ENCODE measurements around the gene FAM241B. TPM values are rescaled to one million over a fixed set of nuclear protein-coding genes. Genes with fewer than 3 reads are reported as not detected.

The FAM241B gene
- total RNA-seq, 1 experiment from 2014 or later = 13.7 TPM

GRCh38 chr10:69635428-69636272, 5.6 kb downstream of the FAM241B start:
- H2BK15ac ChIP-seq (ENCODE audit: low read depth, low read length) = no peak overlapping the region
- TF ChIP-seq CTCF (conservative IDR thresholded peaks at IDR 0.05) = no peak
- H3K9ac ChIP-seq (ENCODE audit: extremely low read depth, insufficient read length, low read length) = no peak overlapping the region
- no peak overlapping the region for H3K4me2 ChIP-seq (ENCODE audit: insufficient read depth, insufficient read length, low read length)
- H3K4me3 Mint-ChIP-seq = no peak overlapping the region
- H3K27me3 Mint-ChIP-seq (ENCODE audit: low read depth) = peaks cover 8% of the 10 kb centered on the region
- H4K91ac ChIP-seq (ENCODE audit: insufficient read length, low read depth, low read length) = no peak overlapping the region
- H3T11ph ChIP-seq (ENCODE audit: low read length) = no peak overlapping the region
- H2BK5ac ChIP-seq (ENCODE audit: insufficient read length, low read length) = no peak overlapping the region
- no peaks in the 10 kb centered on the region for H3K23me2 ChIP-seq (ENCODE audit: insufficient read length, low read depth, low read length, poor library complexity, severe bottlenecking)
- H3K18ac ChIP-seq (ENCODE audit: insufficient read length, low read depth, low read length) = no peak overlapping the region
- no peak overlapping the region for H3K56ac ChIP-seq (ENCODE audit: insufficient read length, low read depth, low read length)
- no CpG with 5 or more reads among the region's 13 CpGs for WGBS (ENCODE audit: extremely low coverage, insufficient read length, low lambda C conversion rate)
- H3K79me2 ChIP-seq (ENCODE audit: insufficient read depth, low read length) = no peaks in the 10 kb centered on the region; the same call in 1 of the 2 replicates
- H3K79me1 ChIP-seq (ENCODE audit: insufficient read depth, low read depth, low read length, poor library complexity, severe bottlenecking) = peaks cover 5% of the 10 kb centered on the region
- no peak overlapping the region for H3K23ac ChIP-seq (ENCODE audit: insufficient read length, low read depth, low read length)
- H3K27me3 ChIP-seq (ENCODE audit: insufficient read depth, low read length) = no peaks in the 10 kb centered on the region
- H2BK120ac ChIP-seq (ENCODE audit: low read depth, low read length, poor library complexity, severe bottlenecking) = no peak overlapping the region
- no peaks in the 10 kb centered on the region for H4K20me1 ChIP-seq (ENCODE audit: control insufficient read depth, insufficient read depth, insufficient read length)
- H3K14ac ChIP-seq (ENCODE audit: insufficient read depth, low read length) = no peak overlapping the region
- H3K4ac ChIP-seq (ENCODE audit: low read depth, low read length) = no peak overlapping the region
- no peak overlapping the region for H4K8ac ChIP-seq (replicated peaks; ENCODE audit: insufficient read length, low read depth, low read length)
- H2BK20ac ChIP-seq (ENCODE audit: low read depth, low read length, poor library complexity, severe bottlenecking) = no peak overlapping the region
- no peak overlapping the region for H3K27ac ChIP-seq (ENCODE audit: insufficient read length, low read depth, low read length)
- peak overlapping the region in 1 of 3 experiments; percentile 11; a peak in 1 of 7 replicates for H3K27ac Mint-ChIP-seq
- no peak overlapping the region for H2BK12ac ChIP-seq (ENCODE audit: insufficient read length, low read depth, low read length)
- H3K4me1 ChIP-seq (ENCODE audit: insufficient read depth, low read length) = peaks cover 5% of the 10 kb centered on the region; the same call in 1 of the 2 replicates
- peaks cover 15 to 21% of the 10 kb centered on the region in 2 experiments for H3K4me1 Mint-ChIP-seq
- peaks cover 16 to 26% (median 23%) of the 10 kb centered on the region in 3 experiments for H3K36me3 Mint-ChIP-seq (ENCODE audit: insufficient read depth in 1 of 3, low read depth in 3 of 3)
- H3K9me3 Mint-ChIP-seq = no peaks in the 10 kb centered on the region
- H4K5ac ChIP-seq (ENCODE audit: insufficient read length, low read depth, low read length) = no peak overlapping the region
- no peaks in the 10 kb centered on the region for H3K9me3 ChIP-seq (ENCODE audit: control insufficient read depth, low read depth, low read length)
- H2AFZ ChIP-seq (ENCODE audit: low read length) = no peak overlapping the region
- peak; percentile 30 for DNase-seq
- no peak overlapping the region for H2AK5ac ChIP-seq (ENCODE audit: insufficient read length, low read length)

Data from H9 (cell line).